Measurements from ENCODE around the gene PTH1R.
"Not testable (repeated sequence)": the region's sequence is repeated elsewhere in the genome, so short reads cannot be mapped to it uniquely, and the experiment has no call there.

The PTH1R gene

GRCh38 chr3:46910914-46911313 lies 33.4 kb downstream of the PTH1R start:
- DNase-seq (ENCODE audit: low spot score in 2 of 2); H3K36me3 Mint-ChIP-seq (ENCODE audit: insufficient read depth); H3K27me3 Mint-ChIP-seq; H3K9me3 Mint-ChIP-seq; H3K4me3 Mint-ChIP-seq; ATAC-seq (replicated peaks; ENCODE audit: extremely low read depth, poor library complexity, severe bottlenecking); H3K27ac Mint-ChIP-seq (ENCODE audit: low read depth): not testable (repeated sequence)
- peaks cover 27% of the 10 kb centered on the region for H3K4me1 Mint-ChIP-seq

- Mint-ChIP-seq H3K4me1 (peaks cover 40% of the 10 kb centered on the region), H3K27me3 (no peaks in the 10 kb centered on the region), H3K36me3 (ENCODE audit: insufficient read depth) (peaks cover 9% of the 10 kb centered on the region), H3K27ac (ENCODE audit: low read depth) (no peak overlapping the region), H3K4me3 (no peak overlapping the region), H3K9me3 (no peaks in the 10 kb centered on the region)
- DNase-seq (ENCODE audit: low spot score in 2 of 2), result no peak
- no peak for ATAC-seq (replicated peaks; ENCODE audit: extremely low read depth, poor library complexity, severe bottlenecking)
Measured at GRCh38 chr3:46912986-46913385, 35.5 kb downstream of the PTH1R start.

- Mint-ChIP-seq H3K4me1 (peaks cover 40% of the 10 kb centered on the region), H3K9me3 (no peaks in the 10 kb centered on the region)
Measured at GRCh38 chr3:46913644-46914043, 36.1 kb downstream of the PTH1R start.

GRCh38 chr3:46914849-46915248 lies 37.3 kb downstream of the PTH1R start:
- Mint-ChIP-seq H3K36me3 (ENCODE audit: insufficient read depth) (peaks cover 17% of the 10 kb centered on the region), H3K4me1 (peaks cover 35% of the 10 kb centered on the region), H3K27ac (ENCODE audit: low read depth) (no peak overlapping the region), H3K4me3 (no peak overlapping the region), H3K27me3 (no peaks in the 10 kb centered on the region), H3K9me3 (no peaks in the 10 kb centered on the region)
- DNase-seq (ENCODE audit: low spot score in 2 of 2), result no peak
- ATAC-seq (replicated peaks; ENCODE audit: extremely low read depth, poor library complexity, severe bottlenecking), result no peak

More at GRCh38 chr3:46913644-46914043, 36.1 kb downstream of the PTH1R start:
- DNase-seq (ENCODE audit: low spot score in 2 of 2) (no peak), ATAC-seq (replicated peaks; ENCODE audit: extremely low read depth, poor library complexity, severe bottlenecking) (no peak)
- no peak overlapping the region for H3K4me3 Mint-ChIP-seq
- H3K36me3 Mint-ChIP-seq (ENCODE audit: insufficient read depth), result peaks cover 13% of the 10 kb centered on the region
- H3K27ac Mint-ChIP-seq (ENCODE audit: low read depth), result no peak overlapping the region
- H3K27me3 Mint-ChIP-seq, result no peaks in the 10 kb centered on the region

- Mint-ChIP-seq H3K9me3 (no peaks in the 10 kb centered on the region), H3K4me1 (peaks cover 35% of the 10 kb centered on the region), H3K27ac (ENCODE audit: low read depth) (peak overlapping the region; percentile 41), H3K4me3 (no peak overlapping the region), H3K36me3 (ENCODE audit: insufficient read depth) (peaks cover 20% of the 10 kb centered on the region), H3K27me3 (no peaks in the 10 kb centered on the region)
- DNase-seq (ENCODE audit: low spot score in 2 of 2) (no peak), ATAC-seq (replicated peaks; ENCODE audit: extremely low read depth, poor library complexity, severe bottlenecking) (peak; percentile 58)
Measured at GRCh38 chr3:46915297-46915822, 37.8 kb downstream of the PTH1R start.

- H3K9me3 Mint-ChIP-seq, result no peaks in the 10 kb centered on the region
- H3K4me3 Mint-ChIP-seq, result peak overlapping the region; percentile 19
- H3K27me3 Mint-ChIP-seq, result no peaks in the 10 kb centered on the region
- peak overlapping the region; percentile 41 for H3K27ac Mint-ChIP-seq (ENCODE audit: low read depth)
- H3K4me1 Mint-ChIP-seq, result peaks cover 35% of the 10 kb centered on the region
- ATAC-seq (replicated peaks; ENCODE audit: extremely low read depth, poor library complexity, severe bottlenecking), result no peak
- H3K36me3 Mint-ChIP-seq (ENCODE audit: insufficient read depth), result peaks cover 23% of the 10 kb centered on the region
- no peak for DNase-seq (ENCODE audit: low spot score in 2 of 2)
Measured at GRCh38 chr3:46916278-46916677, 38.8 kb downstream of the PTH1R start.

- Mint-ChIP-seq H3K27ac (ENCODE audit: low read depth) (no peak overlapping the region), H3K4me1 (peaks cover 35% of the 10 kb centered on the region), H3K27me3 (no peaks in the 10 kb centered on the region), H3K4me3 (no peak overlapping the region), H3K9me3 (no peaks in the 10 kb centered on the region), H3K36me3 (ENCODE audit: insufficient read depth) (peaks cover 27% of the 10 kb centered on the region)
- no peak for ATAC-seq (replicated peaks; ENCODE audit: extremely low read depth, poor library complexity, severe bottlenecking)
- DNase-seq (ENCODE audit: low spot score in 2 of 2), result no peak
Measured at GRCh38 chr3:46916799-46917198, 39.3 kb downstream of the PTH1R start.

DNA sequence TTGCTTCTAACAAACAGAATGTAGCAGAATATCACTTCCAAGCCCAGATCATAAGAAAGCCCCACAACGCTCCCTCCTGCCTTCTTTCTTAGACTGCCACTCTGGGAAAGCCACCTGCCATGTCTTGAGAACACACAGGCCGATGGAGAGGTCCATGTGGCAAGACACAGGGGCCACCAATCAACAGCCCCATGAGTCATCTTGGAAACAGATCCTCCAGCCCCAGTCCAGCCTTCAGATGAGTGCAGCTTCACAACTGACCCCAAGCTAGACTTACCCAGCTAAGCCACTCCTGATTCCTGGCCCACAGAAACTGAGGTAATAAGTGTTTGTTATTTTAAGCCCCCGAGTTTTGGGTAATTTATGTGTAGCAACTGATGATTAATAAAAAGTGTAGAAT lies 39.7 kb downstream of the PTH1R start:
- Mint-ChIP-seq H3K27ac (ENCODE audit: low read depth) (no peak overlapping the region), H3K27me3 (no peaks in the 10 kb centered on the region)

GRCh38 chr3:46918202-46918601 lies 40.7 kb downstream of the PTH1R start:
- Mint-ChIP-seq H3K4me1 (peaks cover 36% of the 10 kb centered on the region), H3K4me3 (no peak overlapping the region), H3K36me3 (ENCODE audit: insufficient read depth) (peaks cover 39% of the 10 kb centered on the region), H3K27me3 (no peaks in the 10 kb centered on the region), H3K27ac (ENCODE audit: low read depth) (no peak overlapping the region), H3K9me3 (no peaks in the 10 kb centered on the region)
- DNase-seq (ENCODE audit: low spot score in 2 of 2) (no peak), ATAC-seq (replicated peaks; ENCODE audit: extremely low read depth, poor library complexity, severe bottlenecking) (no peak)

More for the DNA sequence above, 39.7 kb downstream of the PTH1R start:
- Mint-ChIP-seq H3K4me1 (peaks cover 35% of the 10 kb centered on the region), H3K4me3 (no peak overlapping the region), H3K36me3 (ENCODE audit: insufficient read depth) (peaks cover 29% of the 10 kb centered on the region), H3K9me3 (no peaks in the 10 kb centered on the region)
- ATAC-seq (replicated peaks; ENCODE audit: extremely low read depth, poor library complexity, severe bottlenecking) (no peak), DNase-seq (ENCODE audit: low spot score in 2 of 2) (no peak)

- Mint-ChIP-seq H3K4me3 (no peak overlapping the region), H3K4me1 (peaks cover 36% of the 10 kb centered on the region), H3K36me3 (ENCODE audit: insufficient read depth) (peaks cover 43% of the 10 kb centered on the region), H3K27ac (ENCODE audit: low read depth) (no peak overlapping the region), H3K27me3 (no peaks in the 10 kb centered on the region), H3K9me3 (no peaks in the 10 kb centered on the region)
- no peak for DNase-seq (ENCODE audit: low spot score in 2 of 2)
- no peak for ATAC-seq (replicated peaks; ENCODE audit: extremely low read depth, poor library complexity, severe bottlenecking)
Measured at GRCh38 chr3:46918634-46919033, 41.1 kb downstream of the PTH1R start.

DNA sequence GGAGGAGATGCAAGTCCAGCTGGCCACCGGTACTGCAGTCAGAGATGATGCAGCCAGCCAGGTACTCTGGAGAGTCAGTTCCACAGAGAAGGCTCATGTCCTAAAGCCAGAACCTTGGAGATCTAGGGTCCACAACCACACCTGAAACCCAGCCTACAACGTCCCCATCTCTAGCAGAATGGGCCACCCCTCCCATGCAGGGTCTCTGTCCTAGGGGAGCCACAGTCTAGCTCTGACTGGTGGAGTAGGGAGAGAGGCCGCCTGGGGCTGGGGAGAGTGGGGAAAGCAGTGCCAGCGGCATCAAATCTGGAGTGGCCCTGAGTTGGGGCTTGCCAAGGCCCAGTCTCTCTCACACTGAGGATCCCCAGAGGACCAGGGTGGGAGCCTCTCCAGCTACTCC lies 43.5 kb downstream of the PTH1R start:
- H3K4me1 Mint-ChIP-seq, result peaks cover 25% of the 10 kb centered on the region
- DNase-seq (ENCODE audit: low spot score in 2 of 2) (no peak), ATAC-seq (replicated peaks; ENCODE audit: extremely low read depth, poor library complexity, severe bottlenecking) (no peak)
- H3K4me3 Mint-ChIP-seq, result no peak overlapping the region
- H3K27me3 Mint-ChIP-seq, result no peaks in the 10 kb centered on the region
- H3K9me3 Mint-ChIP-seq, result no peaks in the 10 kb centered on the region
- peaks cover 51% of the 10 kb centered on the region for H3K36me3 Mint-ChIP-seq (ENCODE audit: insufficient read depth)
- H3K27ac Mint-ChIP-seq (ENCODE audit: low read depth), result no peak overlapping the region

DNA sequence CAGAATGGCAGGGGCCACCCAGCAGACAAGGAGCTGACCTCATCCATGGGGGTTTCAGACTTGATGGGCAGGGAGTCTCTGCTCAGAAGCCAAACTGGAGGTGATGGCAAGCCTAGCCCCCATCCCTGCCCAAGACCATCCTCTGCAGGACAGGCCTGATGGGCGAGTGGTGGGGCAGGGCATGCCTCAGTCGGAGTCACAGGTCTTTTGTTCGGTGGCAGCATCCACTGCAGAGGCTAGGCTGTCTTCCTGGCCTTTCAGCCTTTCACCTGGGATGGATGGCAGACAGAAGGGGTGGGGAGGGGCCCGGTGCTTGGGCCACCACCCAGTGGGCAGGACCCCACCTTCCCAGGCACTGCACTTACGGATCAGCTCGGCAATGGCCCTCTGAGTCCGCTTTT lies 44.4 kb downstream of the PTH1R start:
- ATAC-seq (replicated peaks; ENCODE audit: extremely low read depth, poor library complexity, severe bottlenecking) (no peak), DNase-seq (ENCODE audit: low spot score in 2 of 2) (no peak)
- H3K27ac Mint-ChIP-seq (ENCODE audit: low read depth), result no peak overlapping the region
- peaks cover 26% of the 10 kb centered on the region for H3K4me1 Mint-ChIP-seq
- no peak overlapping the region for H3K4me3 Mint-ChIP-seq
- peaks cover 49% of the 10 kb centered on the region for H3K36me3 Mint-ChIP-seq (ENCODE audit: insufficient read depth)
- no peaks in the 10 kb centered on the region for H3K9me3 Mint-ChIP-seq
- H3K27me3 Mint-ChIP-seq, result no peaks in the 10 kb centered on the region

DNA sequence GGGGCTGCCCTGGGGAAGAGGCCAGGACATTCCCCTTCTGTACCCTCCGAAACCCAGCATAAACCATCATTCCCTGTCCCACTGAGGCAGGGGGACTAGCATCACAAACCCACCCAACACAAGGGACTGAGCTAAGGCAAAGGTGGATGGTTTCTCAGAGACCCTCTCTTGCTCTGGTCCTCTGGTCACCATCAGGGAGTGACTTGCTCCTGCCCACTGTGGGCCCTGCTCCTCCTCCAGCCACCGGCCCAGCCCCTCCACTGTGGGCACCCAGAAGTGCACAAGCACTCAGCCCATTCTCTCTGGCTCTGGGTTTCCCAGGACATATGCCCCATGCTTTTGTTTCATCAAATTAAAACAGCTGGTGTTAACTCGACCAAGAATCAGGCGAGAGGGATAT lies 44.9 kb downstream of the PTH1R start:
- Mint-ChIP-seq H3K27me3 (no peaks in the 10 kb centered on the region), H3K36me3 (ENCODE audit: insufficient read depth) (peaks cover 45% of the 10 kb centered on the region), H3K27ac (ENCODE audit: low read depth) (peak overlapping the region; percentile 29), H3K4me3 (no peak overlapping the region), H3K4me1 (peaks cover 28% of the 10 kb centered on the region), H3K9me3 (no peaks in the 10 kb centered on the region)
- no peak for ATAC-seq (replicated peaks; ENCODE audit: extremely low read depth, poor library complexity, severe bottlenecking)
- DNase-seq (ENCODE audit: low spot score in 2 of 2), result no peak

Data from central memory CD8-positive, alpha-beta T cell (primary cell).